ENCODE measurements around the gene SH3RF3.
"Not testable (repeated sequence)": the region's sequence is repeated elsewhere in the genome, so short reads cannot be mapped to it uniquely, and the experiment has no call there.

SH3RF3 gene

DNA sequence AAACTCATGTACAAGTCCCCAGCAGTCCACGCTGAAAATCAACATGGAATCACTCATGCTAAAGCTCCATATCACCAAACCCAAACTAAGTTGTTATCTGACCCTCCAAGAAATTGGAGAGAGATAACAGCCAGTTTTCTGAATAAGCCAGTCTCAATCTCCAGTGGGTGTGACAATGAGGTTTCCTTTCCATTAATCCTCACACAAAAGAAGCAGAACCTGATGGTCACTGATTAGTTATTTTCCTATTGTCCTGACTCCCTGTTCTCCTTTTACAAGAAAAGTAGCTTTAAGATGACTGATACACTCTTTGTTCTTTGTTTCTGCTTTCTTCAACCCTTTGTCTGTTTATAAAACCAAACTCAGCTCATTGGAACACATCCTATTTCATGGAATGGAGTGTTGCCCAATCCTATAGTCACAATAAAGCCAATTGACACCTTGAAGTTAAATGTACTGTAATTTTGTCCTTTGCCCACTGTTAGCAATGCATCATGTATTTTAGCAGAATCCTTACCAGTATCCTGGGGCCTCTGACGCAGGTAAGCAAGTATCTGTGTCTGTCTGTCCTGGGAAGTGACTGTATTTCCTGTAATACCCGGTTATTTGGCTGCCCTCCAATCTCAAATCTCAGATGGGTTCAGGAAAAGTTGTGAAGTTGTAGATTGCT, 30.6 kb upstream of the SH3RF3 start:
- peaks cover 50% of the 10 kb centered on the region for H3K27me3 ChIP-seq (ENCODE audit: insufficient read depth, insufficient read length)
- H3K9me3 ChIP-seq (ENCODE audit: insufficient read depth, low read length), result peaks cover 20% of the 10 kb centered on the region
- H3K36me3 ChIP-seq (ENCODE audit: insufficient read depth, insufficient read length, low read length), result no peaks in the 10 kb centered on the region
- TF ChIP-seq ZNF274 (IDR thresholded peaks at IDR 0.05; ENCODE audit: low read depth, low read length) (no peak), SUZ12 (IDR thresholded peaks at IDR 0.05; ENCODE audit: extremely low read depth, insufficient read depth, insufficient read length) (no peak), YY1 (IDR thresholded peaks at IDR 0.05; ENCODE audit: insufficient read depth, insufficient read length) (no peak)
- H3K9ac ChIP-seq (ENCODE audit: insufficient read length, low read depth), result no peak overlapping the region
- peaks cover 6% of the 10 kb centered on the region for H3K4me1 ChIP-seq (ENCODE audit: insufficient read depth, insufficient read length)
- H3K4me3 ChIP-seq (ENCODE audit: insufficient read length, low read depth), result no peak overlapping the region
- no peak for DNase-seq (ENCODE audit: low read depth, low spot score)

DNA sequence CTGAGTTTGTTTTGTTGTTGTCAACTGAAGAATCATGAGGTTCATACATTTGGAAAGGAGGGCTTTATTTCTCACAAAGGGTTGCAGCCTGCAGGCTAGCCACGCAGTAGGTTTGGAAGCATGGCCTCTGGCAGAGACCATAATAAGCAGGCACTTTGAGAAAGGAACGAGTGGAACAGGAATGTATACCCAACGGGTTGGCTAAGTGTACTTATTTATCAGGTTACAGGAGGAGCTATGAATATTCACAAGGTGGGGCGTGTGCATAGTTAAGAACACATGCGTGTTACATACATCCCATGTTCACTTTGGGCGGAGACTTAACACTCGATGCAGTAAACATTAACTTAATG, 30.1 kb upstream of the SH3RF3 start:
- H3K4me1 ChIP-seq (ENCODE audit: insufficient read depth, insufficient read length), result peaks cover 6% of the 10 kb centered on the region
- no peak for DNase-seq (ENCODE audit: low read depth, low spot score)
- H3K9me3 ChIP-seq (ENCODE audit: insufficient read depth, low read length), result peaks cover 15% of the 10 kb centered on the region
- H3K27me3 ChIP-seq (ENCODE audit: insufficient read depth, insufficient read length), result peaks cover 53% of the 10 kb centered on the region
- H3K36me3 ChIP-seq (ENCODE audit: insufficient read depth, insufficient read length, low read length), result no peaks in the 10 kb centered on the region
- H3K4me3 ChIP-seq (ENCODE audit: insufficient read length, low read depth), result no peak overlapping the region
- no peak overlapping the region for H3K9ac ChIP-seq (ENCODE audit: insufficient read length, low read depth)
- TF ChIP-seq ZNF274 (IDR thresholded peaks at IDR 0.05; ENCODE audit: low read depth, low read length) (no peak), SUZ12 (IDR thresholded peaks at IDR 0.05; ENCODE audit: extremely low read depth, insufficient read depth, insufficient read length) (no peak), YY1 (IDR thresholded peaks at IDR 0.05; ENCODE audit: insufficient read depth, insufficient read length) (no peak)

DNA sequence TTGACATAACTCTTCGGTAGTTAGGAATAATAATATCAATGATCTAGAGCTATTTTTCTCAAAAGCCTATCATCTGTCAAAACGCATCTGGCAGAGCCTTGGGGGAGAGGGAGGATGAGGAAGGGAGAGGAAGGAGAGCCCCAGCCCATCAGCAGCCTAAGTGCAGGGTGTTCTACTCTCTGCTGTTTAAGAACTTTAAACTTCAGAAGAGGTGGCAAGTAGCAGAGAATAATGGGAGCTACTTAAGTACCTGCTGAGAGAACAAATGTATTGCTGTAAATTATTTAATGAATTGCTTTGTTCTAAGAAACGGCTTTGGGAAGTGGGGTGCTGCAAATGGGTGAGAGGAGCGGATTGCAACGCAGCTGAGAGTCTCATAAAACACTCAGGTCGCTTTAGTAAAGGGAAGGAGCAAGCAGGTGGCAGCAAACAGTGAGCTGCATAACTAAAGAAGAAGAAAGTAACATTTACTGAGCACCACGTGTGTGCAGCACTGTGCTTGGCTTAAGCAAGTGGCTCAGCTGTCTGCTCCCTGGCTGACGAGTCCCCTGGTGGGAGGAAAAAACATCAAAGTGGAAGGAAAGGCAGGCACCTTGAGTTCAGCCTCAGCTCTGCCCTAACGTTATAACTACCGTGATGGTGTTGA, 26.3 kb upstream of the SH3RF3 start:
- H3K4me3 ChIP-seq (ENCODE audit: insufficient read length, low read depth), result no peak overlapping the region
- DNase-seq (ENCODE audit: low read depth, low spot score), result peak; percentile 47
- TF ChIP-seq YY1 (IDR thresholded peaks at IDR 0.05; ENCODE audit: insufficient read depth, insufficient read length) (no peak), SUZ12 (IDR thresholded peaks at IDR 0.05; ENCODE audit: extremely low read depth, insufficient read depth, insufficient read length) (no peak), ZNF274 (IDR thresholded peaks at IDR 0.05; ENCODE audit: low read depth, low read length) (no peak)
- peaks cover 6% of the 10 kb centered on the region for H3K4me1 ChIP-seq (ENCODE audit: insufficient read depth, insufficient read length)
- H3K9me3 ChIP-seq (ENCODE audit: insufficient read depth, low read length), result no peaks in the 10 kb centered on the region
- peaks cover 67% of the 10 kb centered on the region for H3K27me3 ChIP-seq (ENCODE audit: insufficient read depth, insufficient read length)
- no peak overlapping the region for H3K9ac ChIP-seq (ENCODE audit: insufficient read length, low read depth)
- no peaks in the 10 kb centered on the region for H3K36me3 ChIP-seq (ENCODE audit: insufficient read depth, insufficient read length, low read length)

DNA sequence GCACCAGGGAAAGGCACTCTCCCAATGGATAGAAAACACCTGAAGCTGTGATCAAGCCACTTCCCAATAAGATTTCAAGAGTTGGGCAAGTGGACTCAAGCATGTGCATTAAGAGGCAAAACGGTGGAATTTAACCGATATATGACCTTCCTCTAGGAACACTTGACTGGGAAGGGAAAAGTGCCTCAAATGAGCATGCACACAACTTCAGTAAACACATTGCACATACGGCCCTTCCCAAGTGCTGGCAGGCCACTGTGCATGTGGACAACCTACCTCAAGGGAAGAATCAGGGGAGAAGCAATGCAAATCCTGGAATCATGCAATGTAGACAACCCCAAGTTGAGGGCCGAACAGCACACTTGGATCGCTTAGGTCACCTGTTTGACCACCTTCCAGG, 23.9 kb upstream of the SH3RF3 start:
- H3K36me3 ChIP-seq (ENCODE audit: insufficient read depth, insufficient read length, low read length), result no peaks in the 10 kb centered on the region
- no peak overlapping the region for H3K9ac ChIP-seq (ENCODE audit: insufficient read length, low read depth)
- no peak overlapping the region for H3K4me3 ChIP-seq (ENCODE audit: insufficient read length, low read depth)
- H3K9me3 ChIP-seq (ENCODE audit: insufficient read depth, low read length), result no peaks in the 10 kb centered on the region
- TF ChIP-seq ZNF274 (IDR thresholded peaks at IDR 0.05; ENCODE audit: low read depth, low read length) (no peak), YY1 (IDR thresholded peaks at IDR 0.05; ENCODE audit: insufficient read depth, insufficient read length) (no peak), SUZ12 (IDR thresholded peaks at IDR 0.05; ENCODE audit: extremely low read depth, insufficient read depth, insufficient read length) (no peak)
- DNase-seq (ENCODE audit: low read depth, low spot score), result no peak
- peaks cover 8% of the 10 kb centered on the region for H3K4me1 ChIP-seq (ENCODE audit: insufficient read depth, insufficient read length)
- H3K27me3 ChIP-seq (ENCODE audit: insufficient read depth, insufficient read length), result peaks cover 45% of the 10 kb centered on the region

DNA sequence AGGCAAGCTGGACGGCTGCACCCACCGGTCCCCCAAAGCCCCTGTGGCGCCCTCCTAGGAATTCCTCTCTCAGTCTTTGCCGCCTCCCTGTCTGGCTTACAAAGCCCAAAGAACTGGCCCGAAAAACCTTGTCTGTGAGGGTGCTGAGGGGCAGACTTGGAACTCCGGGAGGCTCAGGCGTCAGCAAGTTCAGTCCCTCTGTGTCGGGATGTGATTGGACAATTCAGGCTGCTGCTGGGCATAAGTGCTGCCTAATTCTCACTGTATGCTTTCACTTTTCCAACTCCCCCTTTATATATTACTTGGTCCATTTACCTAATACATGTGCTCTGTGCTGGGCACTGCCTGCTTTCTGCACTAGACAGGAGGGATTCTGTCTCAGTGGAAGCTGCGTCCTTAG, 20.3 kb upstream of the SH3RF3 start:
- no peaks in the 10 kb centered on the region for H3K36me3 ChIP-seq (ENCODE audit: insufficient read depth, insufficient read length, low read length)
- no peaks in the 10 kb centered on the region for H3K9me3 ChIP-seq (ENCODE audit: insufficient read depth, low read length)
- peaks cover 18% of the 10 kb centered on the region for H3K27me3 ChIP-seq (ENCODE audit: insufficient read depth, insufficient read length)
- TF ChIP-seq ZNF274 (IDR thresholded peaks at IDR 0.05; ENCODE audit: low read depth, low read length) (no peak), YY1 (IDR thresholded peaks at IDR 0.05; ENCODE audit: insufficient read depth, insufficient read length) (no peak), SUZ12 (IDR thresholded peaks at IDR 0.05; ENCODE audit: extremely low read depth, insufficient read depth, insufficient read length) (no peak)
- no peak for DNase-seq (ENCODE audit: low read depth, low spot score)
- no peak overlapping the region for H3K4me3 ChIP-seq (ENCODE audit: insufficient read length, low read depth)
- peaks cover 2% of the 10 kb centered on the region for H3K4me1 ChIP-seq (ENCODE audit: insufficient read depth, insufficient read length)
- no peak overlapping the region for H3K9ac ChIP-seq (ENCODE audit: insufficient read length, low read depth)

DNA sequence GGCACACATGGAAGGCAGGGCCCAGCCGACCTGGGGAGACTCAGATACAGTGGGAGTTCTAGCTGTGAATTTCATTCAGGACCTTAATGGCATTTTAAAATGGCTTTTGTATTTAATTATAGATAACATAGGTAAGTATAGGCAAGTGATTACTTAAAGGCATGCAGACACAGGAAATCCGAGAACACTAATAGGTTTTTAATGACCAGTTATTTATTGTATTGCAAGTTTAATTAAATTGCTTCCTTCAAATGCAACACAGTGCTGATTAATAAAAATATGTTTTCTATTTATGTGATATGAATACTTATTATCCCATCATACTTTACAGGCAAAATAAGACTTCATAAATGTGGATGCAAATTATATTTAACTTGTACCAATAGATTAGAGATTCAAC, 19.7 kb upstream of the SH3RF3 start:
- H3K4me3 ChIP-seq (ENCODE audit: insufficient read length, low read depth), result no peak overlapping the region
- no peak for TF ChIP-seq YY1 (IDR thresholded peaks at IDR 0.05; ENCODE audit: insufficient read depth, insufficient read length)
- no peak for TF ChIP-seq ZNF274 (IDR thresholded peaks at IDR 0.05; ENCODE audit: low read depth, low read length)
- no peak for TF ChIP-seq SUZ12 (IDR thresholded peaks at IDR 0.05; ENCODE audit: extremely low read depth, insufficient read depth, insufficient read length)
- H3K36me3 ChIP-seq (ENCODE audit: insufficient read depth, insufficient read length, low read length), result no peaks in the 10 kb centered on the region
- H3K9me3 ChIP-seq (ENCODE audit: insufficient read depth, low read length), result no peaks in the 10 kb centered on the region
- peaks cover 2% of the 10 kb centered on the region for H3K4me1 ChIP-seq (ENCODE audit: insufficient read depth, insufficient read length)
- H3K9ac ChIP-seq (ENCODE audit: insufficient read length, low read depth), result no peak overlapping the region
- peaks cover 14% of the 10 kb centered on the region for H3K27me3 ChIP-seq (ENCODE audit: insufficient read depth, insufficient read length)
- DNase-seq (ENCODE audit: low read depth, low spot score), result no peak

DNA sequence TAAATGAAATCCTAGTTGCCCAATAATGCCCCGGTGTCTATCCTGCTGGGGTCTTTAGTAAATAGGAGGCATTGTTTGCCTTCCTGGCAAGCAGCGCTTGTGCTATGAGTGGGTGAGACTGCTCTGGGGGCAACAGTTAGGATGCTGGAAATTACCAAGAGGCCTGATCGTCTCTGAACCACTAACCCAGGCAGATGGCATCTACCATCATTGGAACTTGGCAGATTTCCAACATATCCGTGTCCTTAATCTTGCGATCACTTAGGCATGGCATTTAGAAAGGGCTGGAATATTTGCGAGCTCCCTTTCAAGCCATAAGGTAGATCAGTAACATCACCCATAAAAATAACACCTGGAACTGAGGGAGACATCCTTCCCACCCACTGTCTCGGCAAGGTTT, 18.8 kb upstream of the SH3RF3 start:
- Histone ChIP-seq H3K27me3 (ENCODE audit: insufficient read depth, insufficient read length) (peaks cover 8% of the 10 kb centered on the region), H3K4me3 (ENCODE audit: insufficient read length, low read depth) (no peak overlapping the region), H3K9ac (ENCODE audit: insufficient read length, low read depth) (no peak overlapping the region), H3K4me1 (ENCODE audit: insufficient read depth, insufficient read length) (peaks cover 2% of the 10 kb centered on the region), H3K9me3 (ENCODE audit: insufficient read depth, low read length) (no peaks in the 10 kb centered on the region), H3K36me3 (ENCODE audit: insufficient read depth, insufficient read length, low read length) (no peaks in the 10 kb centered on the region)
- no peak for DNase-seq (ENCODE audit: low read depth, low spot score)
- TF ChIP-seq ZNF274 (IDR thresholded peaks at IDR 0.05; ENCODE audit: low read depth, low read length) (no peak), SUZ12 (IDR thresholded peaks at IDR 0.05; ENCODE audit: extremely low read depth, insufficient read depth, insufficient read length) (no peak), YY1 (IDR thresholded peaks at IDR 0.05; ENCODE audit: insufficient read depth, insufficient read length) (no peak)

DNA sequence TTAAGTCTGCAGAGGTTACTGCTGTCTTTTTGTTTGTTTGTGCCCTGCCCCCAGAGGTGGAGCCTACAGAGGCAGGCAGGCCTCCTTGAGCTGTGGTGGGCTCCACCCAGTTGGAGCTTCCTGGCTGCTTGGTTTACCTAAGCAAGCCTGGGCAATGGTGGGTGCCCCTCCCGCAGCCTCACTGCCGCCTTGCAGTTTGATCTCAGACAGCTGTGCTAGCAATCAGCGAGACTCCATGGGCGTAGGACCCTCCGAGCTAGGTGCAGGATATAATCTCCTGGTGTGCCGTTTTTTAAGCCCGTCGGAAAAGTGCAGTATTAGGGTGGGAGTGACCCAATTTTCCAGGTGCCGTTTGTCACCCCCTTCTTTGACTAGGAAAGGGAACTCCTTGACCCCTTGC, 11.8 kb upstream of the SH3RF3 start:
- H3K36me3 ChIP-seq (ENCODE audit: insufficient read depth, insufficient read length, low read length); H3K9ac ChIP-seq (ENCODE audit: insufficient read length, low read depth); H3K27me3 ChIP-seq (ENCODE audit: insufficient read depth, insufficient read length); DNase-seq (ENCODE audit: low read depth, low spot score); H3K4me3 ChIP-seq (ENCODE audit: insufficient read length, low read depth); H3K4me1 ChIP-seq (ENCODE audit: insufficient read depth, insufficient read length): not testable (repeated sequence)
- H3K9me3 ChIP-seq (ENCODE audit: insufficient read depth, low read length), result peaks cover 18% of the 10 kb centered on the region; the same call in 1 of the 2 replicates

Data from NT2/D1 (cell line).